T-helper 2 cell treated with Interferon-gamma antibody and Interleukin-4, amounts not matched to agents 100 ng/mL and 5 ng/mL, for 36 hours (primary cell): ENCODE data around the gene CAPN13. TPM values are rescaled to one million over a fixed set of nuclear protein-coding genes. Genes with fewer than 3 reads are reported as not detected.

Source experiments
- intact Hi-C: fragments of 100-400 bp; cut with micrococcal nuclease; formaldehyde crosslinking; loops from one replicate; pipeline ENCODE4 v1.15.1; 2023
- total RNA-seq: library from RNA; stranded (reverse); gene quantifications from 2 replicates; pipeline ENCODE4 v1.2.3, GENCODE V29; 2022

CAPN13 gene
- total RNA-seq, 1 donor from 2014 or later, result not detected

DNA sequence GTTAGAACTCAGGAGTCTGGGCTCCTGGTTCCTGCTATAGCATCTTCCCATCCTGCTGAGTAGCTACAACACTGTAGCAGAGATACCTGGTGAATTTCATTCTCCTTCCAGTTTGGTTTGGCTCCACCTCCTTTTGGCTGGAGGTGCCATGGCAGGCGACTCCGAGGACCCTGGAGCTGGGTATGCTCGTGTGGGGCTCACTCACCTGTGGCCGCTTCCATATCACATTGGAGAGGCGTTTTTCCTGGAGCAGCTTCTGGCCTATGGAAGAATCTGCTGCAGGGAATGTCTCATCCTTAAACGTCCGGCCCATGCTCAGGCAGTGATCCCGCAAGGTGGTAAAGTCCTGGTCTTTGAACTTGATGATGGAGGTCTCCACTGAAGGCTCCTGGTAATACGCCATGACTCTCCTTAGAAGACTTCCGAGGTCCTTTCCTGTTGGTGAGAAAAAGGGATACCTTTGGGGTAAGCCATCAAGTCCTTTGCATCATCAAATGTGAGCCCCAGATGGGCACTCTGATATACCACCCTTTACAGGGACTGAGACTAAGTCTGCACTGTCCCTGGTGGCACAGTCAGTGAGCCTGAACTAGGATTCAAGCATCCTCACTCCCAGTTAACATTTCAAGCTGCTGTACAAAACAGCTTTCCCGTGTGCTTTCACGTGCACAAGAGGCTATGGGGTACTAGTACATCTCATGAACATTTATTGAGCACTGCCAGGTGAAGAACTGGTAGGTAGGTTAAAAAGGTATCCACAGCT, 20.1 kb downstream of the CAPN13 start:
- intact Hi-C loops, result no loop called here

DNA sequence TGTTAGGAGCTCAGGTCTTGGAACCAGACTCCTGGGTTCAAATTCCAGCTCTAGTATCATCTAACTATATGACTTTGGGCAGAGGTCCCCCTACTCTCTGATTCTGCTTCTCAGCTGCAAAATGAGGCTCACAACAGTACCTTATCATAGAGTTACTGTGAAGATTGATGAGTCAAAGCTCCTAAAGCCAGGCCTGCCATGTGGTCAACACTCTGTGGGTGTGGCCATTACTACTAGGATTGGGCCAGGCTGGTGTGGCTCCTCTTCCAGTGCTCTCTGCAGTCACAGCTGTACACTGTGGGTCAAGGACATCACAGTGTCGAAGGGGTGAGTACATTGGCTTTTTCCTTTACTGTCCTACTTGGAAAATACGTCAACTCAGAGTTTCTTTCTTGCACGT, 22.6 kb downstream of the CAPN13 start:
- intact Hi-C loops, result no loop called here

- intact Hi-C loops, result no loop called here
These were observed 25.2 kb downstream of the CAPN13 start for GRCh38 chr2:30781961-30782533.

GRCh38 chr2:30781451-30781850, 25.8 kb downstream of the CAPN13 start:
- intact Hi-C loops, result no loop called here

DNA sequence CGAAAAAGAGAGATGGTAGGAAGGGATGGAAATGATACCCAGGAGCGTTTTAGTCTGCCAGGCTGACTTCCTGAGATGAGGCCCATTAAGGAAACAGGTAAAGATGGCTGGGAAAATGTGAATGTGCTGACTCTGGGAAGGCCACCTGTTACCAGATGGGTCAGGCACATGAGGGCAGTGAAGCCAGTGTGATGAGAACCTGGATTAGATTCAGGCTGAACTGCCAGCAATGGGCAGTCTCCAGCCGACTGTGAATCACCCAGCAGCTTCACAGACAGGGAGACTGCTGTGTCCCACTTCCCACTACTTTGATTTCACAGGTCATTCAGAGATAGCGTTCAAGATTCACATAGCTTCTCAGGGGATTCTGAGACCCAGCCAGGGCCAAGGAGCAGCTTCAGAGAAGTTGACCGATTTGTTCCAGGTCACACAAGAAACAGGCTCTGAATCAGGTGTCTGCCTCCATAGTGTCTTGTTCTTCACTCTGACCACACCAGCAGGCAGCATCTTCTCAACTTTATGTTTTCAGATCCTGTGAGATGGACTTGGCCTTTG, 26.4 kb downstream of the CAPN13 start:
- intact Hi-C loops, result no loop called here

GRCh38 chr2:30778611-30779010, 28.6 kb downstream of the CAPN13 start:
- intact Hi-C loops, result no loop called here

- intact Hi-C loops, result no loop called here
These were observed 29.4 kb downstream of the CAPN13 start for GRCh38 chr2:30777661-30778505.

DNA sequence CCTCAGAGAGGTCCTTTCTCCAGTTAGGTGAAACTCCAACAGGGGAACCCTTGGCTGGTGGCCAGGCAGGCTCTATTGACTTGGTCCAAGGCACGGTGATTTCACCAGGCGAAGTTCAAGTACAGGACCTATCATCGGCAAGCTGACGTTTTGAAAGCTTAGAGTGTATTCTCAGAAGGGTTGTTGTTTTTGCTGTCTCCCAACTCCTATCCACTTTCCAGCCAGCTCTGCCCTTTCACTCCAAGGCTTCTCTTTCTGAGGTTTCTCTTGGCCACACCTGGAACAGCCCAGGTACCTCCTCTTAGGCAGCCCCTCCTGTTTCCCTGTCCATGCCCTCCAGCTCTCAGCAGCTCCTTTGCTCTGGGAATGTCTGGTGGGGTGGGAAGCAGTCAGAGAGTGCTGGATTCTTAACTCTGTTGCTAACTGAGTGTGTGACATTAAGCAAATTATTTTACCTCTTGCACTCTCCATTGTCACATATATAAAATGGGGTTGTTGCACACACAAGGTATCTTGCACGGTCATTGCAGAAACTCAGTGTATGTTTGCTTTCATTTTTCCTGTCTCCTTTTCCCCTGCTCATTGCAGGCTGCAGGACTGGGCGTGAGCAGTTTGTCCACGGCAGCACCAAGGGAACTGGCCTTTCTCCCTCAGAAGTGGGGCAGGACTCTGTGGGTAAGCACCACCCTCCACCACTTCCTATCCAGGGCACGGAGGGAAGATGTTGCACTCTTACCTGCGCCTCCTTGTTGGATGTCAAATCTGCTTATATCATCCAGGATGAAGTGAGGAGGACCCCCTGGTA, 30.2 kb downstream of the CAPN13 start:
- intact Hi-C loops, result no loop called here

- intact Hi-C loops, result no loop called here
These were observed 31.4 kb downstream of the CAPN13 start for GRCh38 chr2:30775833-30776232.

DNA sequence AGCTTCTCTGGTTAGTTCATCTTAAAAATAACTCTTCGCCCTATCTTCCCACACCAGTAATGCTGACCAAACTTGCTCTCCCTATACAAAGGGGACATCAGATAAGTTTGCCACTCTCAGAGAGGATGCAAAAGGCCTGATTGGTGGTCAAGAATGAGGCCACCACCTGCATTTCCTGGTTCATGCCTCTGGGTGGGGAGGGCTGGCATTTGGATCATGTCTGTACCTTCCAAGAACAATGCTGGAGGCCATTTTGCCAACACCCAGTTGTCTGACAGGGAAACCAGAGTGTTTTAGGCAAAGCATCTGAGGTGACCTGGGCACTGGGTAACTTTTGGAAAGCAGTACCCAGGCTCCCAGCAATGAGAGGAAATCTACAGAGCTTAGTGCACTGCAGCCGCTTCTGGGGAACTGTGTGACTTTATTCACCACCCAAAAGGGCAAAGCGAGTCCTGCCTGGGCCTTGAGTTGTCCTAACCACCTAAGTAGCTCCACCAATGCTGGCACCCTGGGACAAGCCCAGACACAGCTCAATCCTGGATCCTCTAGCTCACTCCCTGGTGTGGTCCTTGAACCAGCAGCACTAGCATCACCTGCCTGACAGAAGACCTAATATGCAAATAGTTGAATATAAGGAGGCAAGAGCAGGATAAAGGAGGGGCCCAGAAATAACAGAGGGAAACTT, 35.1 kb downstream of the CAPN13 start:
- intact Hi-C loops, result no loop called here

GRCh38 chr2:30770816-30771576, 36.2 kb downstream of the CAPN13 start:
- intact Hi-C loops, result no loop called here

DNA sequence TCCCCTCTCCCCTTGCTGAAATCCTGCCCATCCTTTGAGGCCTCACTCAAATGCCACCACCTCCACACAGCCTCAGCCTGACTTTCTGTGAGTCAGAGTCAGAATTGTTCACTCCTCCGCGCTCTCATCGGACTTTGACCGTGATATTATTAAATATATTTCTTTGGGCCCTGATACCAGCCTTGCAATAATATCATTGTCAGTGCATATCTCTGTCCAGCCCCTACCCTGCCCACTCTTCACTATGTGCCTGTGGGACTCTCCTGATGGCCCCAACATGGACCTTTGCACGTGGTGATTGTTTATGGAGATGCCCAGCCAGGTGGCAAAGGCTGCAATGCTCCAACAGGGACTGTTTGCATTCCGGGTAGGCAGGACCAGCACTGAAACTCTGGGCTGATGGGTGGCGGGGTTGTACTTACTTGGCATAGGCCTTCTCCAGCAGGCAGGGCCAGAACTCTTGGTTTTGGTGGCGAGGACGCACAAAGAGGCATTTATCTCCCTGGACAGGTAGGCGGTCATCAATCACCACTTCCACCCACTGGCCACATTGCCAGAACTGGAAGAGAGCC, 37.3 kb downstream of the CAPN13 start:
- intact Hi-C loops, result no loop called here

GRCh38 chr2:30769481-30769780, 37.8 kb downstream of the CAPN13 start:
- intact Hi-C loops, result no loop called here

GRCh38 chr2:30768708-30769480, 38.4 kb downstream of the CAPN13 start:
- intact Hi-C loops, result no loop called here

DNA sequence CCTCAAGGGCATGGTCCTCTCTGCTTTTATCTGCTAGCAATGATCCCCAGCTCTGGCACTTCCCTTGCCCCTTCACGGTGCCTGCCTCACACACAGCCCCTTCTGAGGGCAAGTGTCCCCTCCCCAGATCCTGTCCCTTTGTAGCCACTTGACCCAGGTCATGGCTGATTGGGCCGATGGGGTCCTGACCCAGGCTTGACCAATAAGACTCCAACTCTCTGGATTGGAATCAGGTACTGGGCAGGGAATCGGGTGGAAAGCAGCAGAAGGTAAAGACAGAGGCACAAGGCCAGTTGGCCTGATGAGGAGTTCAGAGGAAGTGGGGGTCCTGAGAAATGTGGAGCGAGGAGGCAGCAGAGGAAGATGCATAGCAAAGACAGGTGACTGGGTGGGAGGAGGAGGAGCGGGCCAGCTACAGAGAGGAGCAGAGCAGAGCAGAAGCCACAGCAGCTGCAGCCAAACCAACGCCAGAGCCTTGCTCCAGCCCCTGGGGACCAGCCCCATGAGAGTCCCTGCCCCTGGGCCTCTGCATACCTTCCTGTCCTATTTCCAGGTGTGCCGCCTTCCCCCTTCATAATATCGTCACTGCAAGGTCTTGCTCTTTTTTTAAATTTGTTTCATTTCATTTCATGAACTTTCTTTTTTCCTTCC, 39.1 kb downstream of the CAPN13 start:
- intact Hi-C loops, result no loop called here

DNA sequence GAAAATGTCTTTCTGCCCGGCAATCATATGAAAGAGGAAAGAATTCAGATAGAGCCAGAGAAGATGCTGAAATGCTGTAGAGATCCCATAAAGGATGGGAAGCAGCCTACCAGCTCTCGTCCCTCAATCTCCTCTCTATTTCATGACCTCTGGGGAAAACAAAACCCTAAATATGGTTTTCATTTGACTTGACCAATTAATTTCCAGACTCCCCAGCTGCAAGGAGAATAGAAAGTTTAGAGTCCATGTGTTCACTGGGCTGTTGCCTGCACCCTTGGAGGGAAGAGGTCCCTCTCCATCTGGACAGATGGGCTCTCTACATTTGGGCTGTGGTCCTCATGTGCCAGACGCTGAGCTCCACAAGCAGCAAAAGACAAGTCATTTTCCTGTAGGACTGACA, 40.6 kb downstream of the CAPN13 start:
- intact Hi-C loops, result no loop called here

DNA sequence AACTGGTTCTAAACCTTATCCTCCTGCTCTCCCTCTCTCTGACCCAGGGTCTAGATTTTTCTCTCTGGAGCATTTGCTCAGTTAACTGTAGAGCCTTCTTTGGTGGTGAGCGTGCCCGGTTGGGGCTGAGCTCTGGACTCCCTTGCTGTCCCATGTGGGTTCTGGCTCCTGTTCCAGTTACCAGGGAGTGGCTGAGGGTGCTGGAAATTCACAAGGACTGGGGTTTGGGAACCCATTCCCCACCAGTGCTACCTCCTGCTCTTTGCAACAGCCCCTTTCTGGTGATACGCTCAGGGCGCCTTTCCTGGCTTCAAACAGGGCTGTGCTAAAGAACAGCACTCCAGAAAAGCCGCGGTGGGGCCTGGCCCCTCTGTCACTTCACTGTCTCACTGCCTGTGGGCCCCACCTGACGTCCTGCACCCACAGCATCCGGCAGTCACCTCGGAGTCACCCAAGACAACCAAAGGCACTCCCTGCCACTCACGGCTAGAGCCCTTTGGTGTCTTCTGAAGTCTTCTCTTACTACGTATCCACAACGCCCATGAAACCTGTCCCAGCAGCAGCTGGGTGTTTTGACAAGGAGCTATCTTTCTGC, 41.3 kb downstream of the CAPN13 start:
- intact Hi-C loops, result no loop called here

DNA sequence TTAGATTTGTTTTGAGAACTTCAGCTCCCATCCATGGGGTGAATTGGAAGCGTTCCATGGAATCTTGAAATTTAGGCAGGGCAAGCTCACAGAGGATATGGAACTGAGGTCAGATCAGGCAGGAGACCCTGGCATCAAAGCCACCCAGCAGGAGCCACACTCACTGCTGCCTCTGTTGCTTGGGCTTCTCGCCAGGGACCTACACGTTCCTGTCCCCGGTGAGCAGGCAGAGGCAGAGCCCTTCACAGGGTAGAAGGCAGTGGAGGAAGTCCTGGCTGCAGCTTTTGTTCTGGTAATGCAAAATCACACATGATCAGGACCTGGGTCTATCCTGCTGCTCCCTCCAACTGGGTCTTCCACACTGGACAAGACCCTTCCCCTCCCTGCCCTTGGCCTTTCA, 42.1 kb downstream of the CAPN13 start:
- intact Hi-C loops, result no loop called here
